ENCODE data around the gene RUNX1. TPM values are rescaled to one million over a fixed set of nuclear protein-coding genes. Genes with fewer than 3 reads are reported as not detected.

Gene RUNX1
- total RNA-seq, 2 donors from 2014 or later = 3.8 to 7.6 TPM

GRCh38 chr21:34844013-34844923, 204.8 kb downstream of the RUNX1 start:
- DNase-seq (ENCODE audit: low spot score) = peak; percentile 80
- Histone ChIP-seq H3K9me3 (no peaks in the 10 kb centered on the region), H3K36me3 (no peaks in the 10 kb centered on the region), H3K27me3 (no peaks in the 10 kb centered on the region), H3K4me3 (no peak overlapping the region), H3K4me1 (peaks cover 0 to 35% of the 10 kb centered on the region in 2 donors), H3K27ac (peak overlapping the region in 1 of 2 donors; percentile 46)
- TF ChIP-seq, protein P1, sequence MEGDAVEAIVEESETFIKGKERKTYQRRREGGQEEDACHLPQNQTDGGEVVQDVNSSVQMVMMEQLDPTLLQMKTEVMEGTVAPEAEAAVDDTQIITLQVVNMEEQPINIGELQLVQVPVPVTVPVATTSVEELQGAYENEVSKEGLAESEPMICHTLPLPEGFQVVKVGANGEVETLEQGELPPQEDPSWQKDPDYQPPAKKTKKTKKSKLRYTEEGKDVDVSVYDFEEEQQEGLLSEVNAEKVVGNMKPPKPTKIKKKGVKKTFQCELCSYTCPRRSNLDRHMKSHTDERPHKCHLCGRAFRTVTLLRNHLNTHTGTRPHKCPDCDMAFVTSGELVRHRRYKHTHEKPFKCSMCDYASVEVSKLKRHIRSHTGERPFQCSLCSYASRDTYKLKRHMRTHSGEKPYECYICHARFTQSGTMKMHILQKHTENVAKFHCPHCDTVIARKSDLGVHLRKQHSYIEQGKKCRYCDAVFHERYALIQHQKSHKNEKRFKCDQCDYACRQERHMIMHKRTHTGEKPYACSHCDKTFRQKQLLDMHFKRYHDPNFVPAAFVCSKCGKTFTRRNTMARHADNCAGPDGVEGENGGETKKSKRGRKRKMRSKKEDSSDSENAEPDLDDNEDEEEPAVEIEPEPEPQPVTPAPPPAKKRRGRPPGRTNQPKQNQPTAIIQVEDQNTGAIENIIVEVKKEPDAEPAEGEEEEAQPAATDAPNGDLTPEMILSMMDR (IDR thresholded peaks at IDR 0.05) = no peak

DNA sequence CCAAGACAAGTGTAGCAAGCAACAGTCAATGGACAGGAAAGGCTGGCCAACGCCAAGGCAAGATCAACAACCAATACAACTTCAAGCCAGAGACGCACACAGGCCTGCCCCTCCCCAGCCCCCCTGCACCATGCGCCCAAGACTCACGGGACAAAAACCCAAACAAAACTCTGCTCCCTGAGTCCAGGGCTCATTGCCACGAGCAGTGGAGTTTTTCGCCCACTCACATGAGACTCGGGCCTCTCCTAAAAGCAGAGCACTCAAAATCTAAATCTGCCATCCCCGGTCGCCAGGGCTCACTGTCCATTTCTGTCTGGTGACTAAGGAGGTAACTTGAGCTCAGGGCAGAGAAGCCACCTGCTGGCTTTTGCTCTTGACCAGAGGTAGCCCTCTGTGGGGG, 205.5 kb downstream of the RUNX1 start:
- H3K4me1 ChIP-seq = peaks cover 0 to 35% of the 10 kb centered on the region in 2 donors

GRCh38 chr21:34841154-34841553, 207.9 kb downstream of the RUNX1 start:
- H3K4me3 ChIP-seq = no peak overlapping the region
- H3K27me3 ChIP-seq = no peaks in the 10 kb centered on the region
- no peaks in the 10 kb centered on the region for H3K36me3 ChIP-seq
- no peaks in the 10 kb centered on the region for H3K9me3 ChIP-seq
- DNase-seq (ENCODE audit: low spot score) = no peak
- TF ChIP-seq, protein P1 (IDR thresholded peaks at IDR 0.05) = no peak
- peaks cover 0 to 27% of the 10 kb centered on the region in 2 donors for H3K4me1 ChIP-seq
- no peak overlapping the region for H3K27ac ChIP-seq

More for the DNA sequence above, 205.5 kb downstream of the RUNX1 start:
- DNase-seq (ENCODE audit: low spot score) = no peak
- Histone ChIP-seq H3K9me3 (no peaks in the 10 kb centered on the region), H3K27me3 (no peaks in the 10 kb centered on the region), H3K4me3 (no peak overlapping the region), H3K27ac (no peak overlapping the region), H3K36me3 (no peaks in the 10 kb centered on the region)
- TF ChIP-seq, protein P1 (IDR thresholded peaks at IDR 0.05) = no peak

DNA sequence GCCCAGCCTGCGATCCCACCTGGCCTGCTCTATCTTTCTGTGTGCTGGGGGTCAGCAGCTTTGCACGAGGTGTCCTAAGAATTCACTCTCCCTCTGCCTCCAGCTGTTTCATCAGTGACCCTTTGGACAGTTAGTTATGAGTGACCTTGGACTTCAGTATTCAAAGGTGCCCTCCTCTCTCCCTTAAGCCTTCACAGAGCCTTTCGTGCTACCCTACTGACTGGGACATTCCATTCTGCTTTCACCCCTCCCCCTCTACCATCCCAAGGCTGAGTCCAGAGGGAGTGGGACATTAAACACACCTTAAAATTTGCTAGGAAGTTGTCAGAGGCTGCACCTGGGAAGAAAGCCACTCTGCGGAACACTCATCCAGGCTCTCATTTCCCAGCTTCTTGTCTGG, 208.4 kb downstream of the RUNX1 start:
- no peak for DNase-seq (ENCODE audit: low spot score)
- peaks cover 0 to 22% of the 10 kb centered on the region in 2 donors for H3K4me1 ChIP-seq
- H3K36me3 ChIP-seq = no peaks in the 10 kb centered on the region
- H3K9me3 ChIP-seq = no peaks in the 10 kb centered on the region
- no peaks in the 10 kb centered on the region for H3K27me3 ChIP-seq
- H3K27ac ChIP-seq = no peak overlapping the region
- no peak overlapping the region for H3K4me3 ChIP-seq
- TF ChIP-seq, protein P1 (IDR thresholded peaks at IDR 0.05) = no peak

GRCh38 chr21:34838956-34839820, 209.9 kb downstream of the RUNX1 start:
- DNase-seq (ENCODE audit: low spot score) = no peak
- Histone ChIP-seq H3K4me1 (peaks cover 0 to 9% of the 10 kb centered on the region in 2 donors), H3K36me3 (no peaks in the 10 kb centered on the region), H3K27me3 (no peaks in the 10 kb centered on the region), H3K4me3 (no peak overlapping the region), H3K9me3 (no peaks in the 10 kb centered on the region), H3K27ac (no peak overlapping the region)
- TF ChIP-seq, protein P1 (IDR thresholded peaks at IDR 0.05) = no peak

Measured in right atrium auricular region (tissue), 2 donors.